ENCODE results near the gene ZNF497. TPM values are rescaled to one million over a fixed set of nuclear protein-coding genes. Genes with fewer than 3 reads are reported as not detected.
A peak's percentile ranks its signal among the peaks of the same experiment; 100 is the strongest.

ZNF497 gene
- total and polyA plus RNA-seq, 9 of the 15 experiments (the other 6 are each of a cell fraction or from before 2014, with no cell fraction given): 0.06 to 0.98 (median 0.44) TPM; not detected in 1

- peak; percentile 87 for TF ChIP-seq TFAP4 (CRISPR knock-in tag; IDR thresholded peaks at IDR 0.05; ENCODE audit: borderline replicate concordance)
- no peak for TF ChIP-seq ZBED1 (IDR thresholded peaks at IDR 0.05)
- peak; percentile 77 for TF ChIP-seq RBBP5 (IDR thresholded peaks at IDR 0.05; ENCODE audit: borderline replicate concordance, insufficient read depth, low read length, poor library complexity, severe bottlenecking)
- peak; percentile 76 for TF ChIP-seq CREB1 (IDR thresholded peaks at IDR 0.05)
- TF ChIP-seq CREB1 (CRISPR knock-in tag; IDR thresholded peaks at IDR 0.05): peak; percentile 88
- no peak for TF ChIP-seq ZNF239 (CRISPR knock-in tag; IDR thresholded peaks at IDR 0.05)
- no peak for TF ChIP-seq ZBTB33 (CRISPR knock-in tag; IDR thresholded peaks at IDR 0.05)
- no peak; the same call in 1 of the 2 replicates for TF ChIP-seq ZKSCAN1 (IDR thresholded peaks at IDR 0.05; ENCODE audit: low read depth, low read length)
- no peak for TF ChIP-seq ZSCAN29 (IDR thresholded peaks at IDR 0.05)
- TF ChIP-seq BACH1 (tag; IDR thresholded peaks at IDR 0.05): no peak
- TF ChIP-seq CREM (IDR thresholded peaks at IDR 0.05; ENCODE audit: low read depth): peak; percentile 94
- TF ChIP-seq PBX2 (CRISPR knock-in tag; IDR thresholded peaks at IDR 0.05; ENCODE audit: low read depth): no peak
- no peak for TF ChIP-seq PBX2 (tag; conservative IDR thresholded peaks at IDR 0.05; ENCODE audit: low read depth)
- peak; percentile 93 for TF ChIP-seq CTBP1 (IDR thresholded peaks at IDR 0.05; ENCODE audit: borderline replicate concordance)
- TF ChIP-seq FOXP1 (CRISPR knock-in tag; IDR thresholded peaks at IDR 0.05): peak; percentile 39; the same call in 1 of the 2 replicates
- no peak for TF ChIP-seq ZNF699 (CRISPR knock-in tag; IDR thresholded peaks at IDR 0.05; ENCODE audit: insufficient replicate concordance)
- no peak for TF ChIP-seq IFI16 (CRISPR knock-in tag; IDR thresholded peaks at IDR 0.05)
- no peak for TF ChIP-seq BCL6 (CRISPR knock-in tag; IDR thresholded peaks at IDR 0.05)
- no peak for TF ChIP-seq NCOR1 (IDR thresholded peaks at IDR 0.05)
- no peak for TF ChIP-seq ZNF134 (CRISPR knock-in tag; conservative IDR thresholded peaks at IDR 0.05)
- TF ChIP-seq ATF4 (CRISPR knock-in tag; IDR thresholded peaks at IDR 0.05): no peak
- no peak for TF ChIP-seq HOMEZ (CRISPR knock-in tag; IDR thresholded peaks at IDR 0.05)
Observed at GRCh38 chr19:58305065-58305931, 57.3 kb downstream of the ZNF497 start, which contains the start of gene ERVK3-1 (continued).

All from K562 (cell line).